D721Med (cell line): ENCODE data around the gene LRRC32.

ENCODE experiments used
- DNase-seq: peaks from one replicate; pipeline ENCODE4 v3.0.0; 2011; ENCODE audit warnings: low spot score; ENCODE audit not compliant: insufficient read length
- FAIRE-seq: peaks from 2 replicates; lab custom pipeline; 2011; peaks lifted over from hg19 to GRCh38; lab: Jason Lieb, UNC
- CTCF ChIP-seq: IDR thresholded peaks from 2 replicates; pipeline ENCODE4 v1.5.1; 2012; ENCODE audit warnings: mild to moderate bottlenecking, control low read depth; ENCODE audit not compliant: insufficient read depth; ENCODE audit errors: missing control alignments

LRRC32 gene

GRCh38 chr11:76680518-76681425 is 10.2 kb upstream of the LRRC32 start:
- no peak for FAIRE-seq
- peak; percentile 71 for TF ChIP-seq CTCF
- DNase-seq: peak; percentile 97

GRCh38 chr11:76678321-76678720 is 7.8 kb upstream of the LRRC32 start:
- no peak for FAIRE-seq
- TF ChIP-seq CTCF: no peak
- no peak for DNase-seq

GRCh38 chr11:76677458-76677765 is 6.9 kb upstream of the LRRC32 start:
- DNase-seq (no peak), FAIRE-seq (no peak)
- no peak for TF ChIP-seq CTCF

- no peak for TF ChIP-seq CTCF
- no peak for FAIRE-seq
- no peak for DNase-seq
These were observed 6.3 kb upstream of the LRRC32 start for GRCh38 chr11:76676636-76677457.

- TF ChIP-seq CTCF: no peak
- no peak for DNase-seq
- FAIRE-seq: no peak
These were observed 4.2 kb upstream of the LRRC32 start for GRCh38 chr11:76674517-76675400.

GRCh38 chr11:76673176-76674142 is 2.9 kb upstream of the LRRC32 start:
- no peak for FAIRE-seq
- TF ChIP-seq CTCF: no peak

More at GRCh38 chr11:76673176-76674142, 2.9 kb upstream of the LRRC32 start:
- DNase-seq: no peak
